ENCODE results near the gene CC2D1A.

CC2D1A gene

DNA sequence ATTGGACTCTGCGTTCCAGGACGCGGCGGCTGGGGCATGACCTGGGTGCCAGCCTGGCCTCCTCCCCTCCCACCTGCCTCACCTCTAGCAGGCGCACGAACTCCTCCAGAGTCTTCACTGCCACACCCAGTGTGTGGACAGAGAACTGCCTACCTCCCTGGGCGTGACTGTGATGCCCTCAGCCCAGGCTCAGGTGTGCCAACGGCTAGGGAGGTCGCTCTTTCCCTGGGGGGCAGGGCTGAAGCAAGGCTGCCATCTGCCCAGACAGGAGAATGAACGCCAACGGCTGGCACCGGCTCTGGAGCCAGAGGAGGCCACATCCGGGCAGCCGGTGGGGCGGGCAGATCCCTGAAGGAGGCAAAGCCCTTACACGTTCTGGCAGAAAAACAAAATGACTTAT, 17.7 kb upstream of the CC2D1A start:
- H3K27ac ChIP-seq = no peak overlapping the region
- no peaks in the 10 kb centered on the region for H3K9me3 ChIP-seq
- H3K4me1 ChIP-seq = peaks cover 0 to 22% (median 0%) of the 10 kb centered on the region in 4 donors
- TF ChIP-seq, protein P1, sequence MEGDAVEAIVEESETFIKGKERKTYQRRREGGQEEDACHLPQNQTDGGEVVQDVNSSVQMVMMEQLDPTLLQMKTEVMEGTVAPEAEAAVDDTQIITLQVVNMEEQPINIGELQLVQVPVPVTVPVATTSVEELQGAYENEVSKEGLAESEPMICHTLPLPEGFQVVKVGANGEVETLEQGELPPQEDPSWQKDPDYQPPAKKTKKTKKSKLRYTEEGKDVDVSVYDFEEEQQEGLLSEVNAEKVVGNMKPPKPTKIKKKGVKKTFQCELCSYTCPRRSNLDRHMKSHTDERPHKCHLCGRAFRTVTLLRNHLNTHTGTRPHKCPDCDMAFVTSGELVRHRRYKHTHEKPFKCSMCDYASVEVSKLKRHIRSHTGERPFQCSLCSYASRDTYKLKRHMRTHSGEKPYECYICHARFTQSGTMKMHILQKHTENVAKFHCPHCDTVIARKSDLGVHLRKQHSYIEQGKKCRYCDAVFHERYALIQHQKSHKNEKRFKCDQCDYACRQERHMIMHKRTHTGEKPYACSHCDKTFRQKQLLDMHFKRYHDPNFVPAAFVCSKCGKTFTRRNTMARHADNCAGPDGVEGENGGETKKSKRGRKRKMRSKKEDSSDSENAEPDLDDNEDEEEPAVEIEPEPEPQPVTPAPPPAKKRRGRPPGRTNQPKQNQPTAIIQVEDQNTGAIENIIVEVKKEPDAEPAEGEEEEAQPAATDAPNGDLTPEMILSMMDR (IDR thresholded peaks at IDR 0.05) = no peak
- intact Hi-C loops (cut with DNase I; ENCODE audit: low total_unique reads) = loop anchor here (10.0 kb wide), 2 partner anchors 447 to 613 kb away; no protein-coding TSS in a partner anchor
- H3K4me3 ChIP-seq = no peak overlapping the region
- no peaks in the 10 kb centered on the region for H3K36me3 ChIP-seq
- no peak for DNase-seq
- H3K27me3 ChIP-seq = no peaks in the 10 kb centered on the region

DNA sequence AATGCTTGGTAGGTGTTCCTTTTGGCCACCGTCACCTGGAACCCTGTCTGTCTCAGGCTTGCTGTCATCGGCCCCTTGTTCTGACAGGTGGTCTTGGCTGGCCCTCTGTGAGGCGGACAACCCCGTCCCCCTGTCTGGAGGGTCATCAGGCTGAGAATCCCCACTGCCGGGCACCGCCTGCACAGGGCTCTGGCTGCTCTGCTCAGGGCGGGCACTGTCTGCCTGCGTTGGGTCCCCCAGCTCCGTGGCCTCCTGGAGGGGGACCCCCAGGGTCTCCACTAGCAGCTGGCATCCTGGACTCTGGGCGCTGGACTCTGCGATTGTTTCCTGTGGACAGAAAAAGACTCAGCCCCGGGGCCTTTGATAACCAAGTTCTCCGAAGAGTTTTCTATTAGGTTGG, 15.9 kb upstream of the CC2D1A start:
- TF ChIP-seq, protein P1 (IDR thresholded peaks at IDR 0.05) = no peak
- no peaks in the 10 kb centered on the region for H3K27me3 ChIP-seq
- intact Hi-C loops (cut with DNase I; ENCODE audit: low total_unique reads) = no loop called here

DNA sequence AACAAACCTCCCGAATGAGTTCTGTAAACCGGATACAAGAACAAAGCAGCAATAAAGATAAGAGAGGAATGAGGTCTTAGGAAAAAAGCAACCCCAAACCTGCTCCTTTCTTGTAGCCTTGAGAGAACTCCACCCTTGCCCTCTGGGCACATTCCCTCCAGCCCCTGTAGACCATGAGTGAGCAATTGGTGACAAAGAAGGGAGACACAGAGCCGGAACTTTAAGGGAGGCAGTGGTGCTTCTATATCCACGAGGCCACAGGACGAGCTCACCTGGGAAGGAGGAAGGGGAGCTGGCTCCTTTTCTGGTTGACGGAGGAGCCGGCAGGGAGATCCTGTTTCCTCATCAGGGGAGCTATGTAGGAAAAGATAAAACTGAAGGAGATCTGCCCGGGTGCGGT, 13.1 kb upstream of the CC2D1A start:
- Histone ChIP-seq H3K4me3 (no peak overlapping the region), H3K9me3 (no peaks in the 10 kb centered on the region), H3K27ac (no peak overlapping the region), H3K4me1 (no peaks in the 10 kb centered on the region), H3K27me3 (no peaks in the 10 kb centered on the region), H3K36me3 (no peaks in the 10 kb centered on the region)
- intact Hi-C loops (cut with DNase I; ENCODE audit: low total_unique reads) = no loop called here
- TF ChIP-seq, protein P1 (IDR thresholded peaks at IDR 0.05) = no peak
- DNase-seq = no peak

More for the DNA sequence above, 15.9 kb upstream of the CC2D1A start:
- Histone ChIP-seq H3K27ac (no peak overlapping the region), H3K9me3 (no peaks in the 10 kb centered on the region), H3K4me3 (no peak overlapping the region), H3K4me1 (peaks cover 0 to 7% (median 0%) of the 10 kb centered on the region in 4 donors), H3K36me3 (no peaks in the 10 kb centered on the region)
- no peak for DNase-seq

DNA sequence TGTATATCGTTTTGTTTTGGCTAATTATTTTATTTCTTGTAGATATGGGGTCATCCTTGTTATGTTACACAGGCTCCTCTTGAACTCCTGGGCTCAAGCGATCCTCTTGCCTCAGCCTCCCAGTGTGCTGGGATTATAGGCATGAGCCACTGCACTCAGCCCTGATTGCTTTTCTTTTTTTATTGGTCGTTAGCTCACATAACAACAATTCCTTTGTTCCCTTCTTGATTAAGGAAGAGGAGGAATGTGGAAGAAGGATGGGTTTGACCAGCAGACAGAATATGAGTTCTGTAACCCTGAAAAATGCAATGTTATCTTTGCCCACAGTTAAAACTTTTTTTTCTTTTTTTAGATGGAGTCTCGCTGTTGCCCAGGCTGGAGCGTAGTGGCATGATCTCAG, 11.4 kb upstream of the CC2D1A start:
- intact Hi-C loops (cut with DNase I; ENCODE audit: low total_unique reads) = no loop called here
- TF ChIP-seq, protein P1 (IDR thresholded peaks at IDR 0.05) = no peak

DNA sequence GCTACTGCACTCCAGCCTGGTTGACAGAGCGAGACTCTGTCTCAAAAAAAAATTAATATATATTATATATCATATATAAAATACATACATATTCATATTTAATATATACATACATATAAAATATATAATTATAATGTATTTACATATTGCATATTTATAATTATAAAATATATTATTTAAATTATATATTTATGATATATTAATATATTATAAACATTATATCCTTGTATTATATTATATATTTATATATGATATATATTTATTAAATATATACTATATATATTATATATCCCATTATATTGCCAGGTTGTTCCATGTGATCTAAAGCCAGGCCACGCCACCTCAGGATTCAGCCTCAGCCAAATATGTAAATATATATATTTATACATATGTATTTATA, 9.8 kb upstream of the CC2D1A start:
- no peaks in the 10 kb centered on the region for H3K27me3 ChIP-seq
- H3K4me1 ChIP-seq = no peaks in the 10 kb centered on the region
- no peaks in the 10 kb centered on the region for H3K9me3 ChIP-seq
- TF ChIP-seq, protein P1 (IDR thresholded peaks at IDR 0.05) = no peak
- intact Hi-C loops (cut with DNase I; ENCODE audit: low total_unique reads) = no loop called here
- no peaks in the 10 kb centered on the region for H3K36me3 ChIP-seq
- H3K4me3 ChIP-seq = no peak overlapping the region
- no peak for DNase-seq
- no peak overlapping the region for H3K27ac ChIP-seq

More for the DNA sequence above, 11.4 kb upstream of the CC2D1A start:
- no peaks in the 10 kb centered on the region for H3K36me3 ChIP-seq
- no peaks in the 10 kb centered on the region for H3K9me3 ChIP-seq
- no peak overlapping the region for H3K27ac ChIP-seq
- H3K4me3 ChIP-seq = no peak overlapping the region
- H3K4me1 ChIP-seq = no peaks in the 10 kb centered on the region
- no peaks in the 10 kb centered on the region for H3K27me3 ChIP-seq
- no peak for DNase-seq

DNA sequence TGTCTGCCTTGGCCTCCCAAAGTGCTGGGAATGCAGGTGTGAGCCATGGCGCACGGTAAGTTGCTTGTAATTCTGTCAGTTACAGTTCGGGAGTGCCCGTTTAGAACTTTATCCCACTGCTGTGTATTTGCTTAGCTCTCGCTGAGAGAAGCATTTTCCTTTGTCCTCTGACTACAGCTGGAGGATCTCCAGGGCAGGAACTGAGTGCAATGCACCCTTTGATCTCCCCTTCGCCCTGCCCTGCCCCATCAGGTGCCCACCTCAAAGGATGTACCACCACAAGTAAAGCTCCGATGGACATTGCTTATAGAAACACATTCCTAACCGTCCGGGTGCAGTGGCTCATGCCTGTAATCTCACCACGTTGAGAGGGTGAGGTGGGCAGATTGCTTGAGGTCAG, 6.6 kb upstream of the CC2D1A start:
- intact Hi-C loops (cut with DNase I; ENCODE audit: low total_unique reads) = no loop called here
- no peaks in the 10 kb centered on the region for H3K27me3 ChIP-seq
- H3K27ac ChIP-seq = no peak overlapping the region
- DNase-seq = no peak
- no peak overlapping the region for H3K4me3 ChIP-seq
- no peaks in the 10 kb centered on the region for H3K4me1 ChIP-seq
- H3K36me3 ChIP-seq = no peaks in the 10 kb centered on the region
- TF ChIP-seq, protein P1 (IDR thresholded peaks at IDR 0.05) = no peak
- no peaks in the 10 kb centered on the region for H3K9me3 ChIP-seq
